ENCODE results near the gene WDR46.
A peak's percentile ranks its signal among the peaks of the same experiment; 100 is the strongest.

WDR46 gene

GRCh38 chr6:33273924-33274902, 14.8 kb downstream of the WDR46 start:
- peak overlapping the region; percentile 94 for H3K4me3 ChIP-seq (ENCODE audit: low read depth, low read length)
- no peak for DNase-seq (ENCODE audit: low read depth)
- TF ChIP-seq CTCF (IDR thresholded peaks at IDR 0.05; ENCODE audit: low read depth, low read length) (no peak), MYC (IDR thresholded peaks at IDR 0.05; ENCODE audit: low read depth, low read length) (no peak)

GRCh38 chr6:33273129-33273923, 15.7 kb downstream of the WDR46 start:
- DNase-seq (ENCODE audit: low read depth) = no peak
- TF ChIP-seq POLR2A (IDR thresholded peaks at IDR 0.05; ENCODE audit: extremely low read depth, insufficient read length) (peak; percentile 10), MAX (IDR thresholded peaks at IDR 0.05; ENCODE audit: low read depth, low read length) (no peak)

DNA sequence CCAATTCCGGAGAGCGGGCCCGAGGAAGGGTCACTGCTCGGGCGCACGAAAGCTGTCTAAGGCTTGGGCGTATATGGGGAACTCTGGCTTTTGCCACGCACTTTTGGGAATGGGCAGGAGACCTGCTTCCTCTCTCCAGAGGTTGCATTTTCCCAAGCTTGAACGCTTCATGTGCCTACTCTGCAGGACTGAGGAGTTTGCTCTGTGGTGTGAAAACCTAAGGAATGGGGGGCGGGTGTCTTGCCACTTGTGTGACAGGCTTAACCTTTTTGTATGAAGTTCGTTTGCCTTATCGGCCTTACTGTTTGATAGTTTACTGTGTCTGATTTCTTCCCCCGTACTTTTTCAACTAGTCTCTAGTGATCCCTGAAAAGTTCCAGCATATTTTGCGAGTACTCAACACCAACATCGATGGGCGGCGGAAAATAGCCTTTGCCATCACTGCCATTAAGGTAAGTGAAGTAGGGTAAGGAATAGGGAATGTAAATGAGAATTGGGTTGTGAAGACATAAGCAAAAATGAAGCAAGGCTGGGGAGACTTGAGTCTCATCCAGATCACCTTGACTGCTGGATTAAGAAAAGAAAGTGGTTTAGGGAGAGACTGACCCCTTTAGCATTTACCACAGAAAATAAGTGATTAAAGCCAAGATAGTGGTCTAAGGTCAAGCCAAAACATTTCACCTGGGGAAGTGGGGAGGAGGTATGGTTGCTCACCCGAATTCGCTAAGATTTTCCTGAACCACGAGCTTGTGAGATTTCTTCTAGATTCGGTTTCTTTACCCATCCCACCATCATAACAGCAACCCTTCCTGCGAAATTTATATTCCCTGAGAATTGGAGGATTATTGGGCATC, 16.5 kb downstream of the WDR46 start:
- DNase-seq (ENCODE audit: low read depth) = no peak
- TF ChIP-seq CTCF (IDR thresholded peaks at IDR 0.05; ENCODE audit: low read depth, low read length) (no peak), POLR2A (IDR thresholded peaks at IDR 0.05; ENCODE audit: extremely low read depth, insufficient read length) (peak; percentile 4), MAX (IDR thresholded peaks at IDR 0.05; ENCODE audit: low read depth, low read length) (no peak), MYC (IDR thresholded peaks at IDR 0.05; ENCODE audit: low read depth, low read length) (no peak)
- peak overlapping the region; percentile 94 for H3K4me3 ChIP-seq (ENCODE audit: low read depth, low read length)

More at GRCh38 chr6:33273129-33273923, 15.7 kb downstream of the WDR46 start:
- peak overlapping the region; percentile 94 for H3K4me3 ChIP-seq (ENCODE audit: low read depth, low read length)

DNA sequence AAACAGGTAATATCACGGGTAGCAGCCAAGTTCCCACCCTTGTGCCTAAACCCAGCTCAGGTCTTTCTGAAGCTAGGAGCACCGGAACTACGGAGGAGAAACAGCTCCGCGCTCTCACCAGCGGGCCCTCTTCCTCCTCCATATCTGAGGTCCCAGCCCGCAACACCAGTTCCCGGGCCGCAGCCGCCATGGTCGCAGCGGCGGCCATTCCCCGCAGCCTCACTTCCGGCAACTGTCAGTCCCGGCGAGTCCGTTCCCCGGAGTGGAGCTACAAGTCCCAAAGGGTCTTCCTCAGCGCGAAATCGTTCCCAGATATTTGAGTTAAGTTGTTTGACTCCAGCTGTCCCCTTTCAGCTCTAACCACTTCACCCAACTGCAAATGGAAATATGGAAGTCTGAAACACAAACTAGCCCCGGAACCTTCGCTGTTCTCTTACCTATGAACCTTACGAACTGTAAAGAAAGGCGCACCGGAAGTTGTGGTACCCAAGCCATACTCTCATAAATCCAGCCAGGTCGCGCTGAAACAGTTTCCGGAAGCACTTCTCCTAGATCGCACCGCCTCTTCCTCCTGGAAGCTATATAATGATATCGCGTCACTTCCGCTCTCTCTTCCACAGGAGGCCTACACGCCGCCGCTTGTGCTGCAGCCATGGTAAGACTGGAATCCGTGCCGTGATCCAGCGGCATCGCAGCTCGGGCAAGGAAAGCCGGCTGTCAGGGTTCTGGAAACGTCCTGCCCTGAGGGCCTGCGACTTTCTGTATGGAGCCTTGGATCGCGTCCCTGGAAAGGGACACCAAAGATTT, 17.4 kb downstream of the WDR46 start, which contains the start of the genes RPS18 and VPS52:
Gene RPS18 (plus strand): TSS at position 608 of the 807 bp plus-strand sequence. CDS start 45 bp downstream, at position 653.
Gene VPS52 (minus strand): TSS at position 409 of the 807 bp plus-strand sequence. CDS start 201 bp downstream, at position 208.
- H3K4me3 ChIP-seq (ENCODE audit: low read depth, low read length) = peak within 1 kb of the TSS; percentile 94
- peak; percentile 80 for TF ChIP-seq MAX (IDR thresholded peaks at IDR 0.05; ENCODE audit: low read depth, low read length)
- TF ChIP-seq POLR2A (IDR thresholded peaks at IDR 0.05; ENCODE audit: extremely low read depth, insufficient read length) = peak; percentile 99
- TF ChIP-seq CTCF (IDR thresholded peaks at IDR 0.05; ENCODE audit: low read depth, low read length) = no peak
- peak; percentile 99 for TF ChIP-seq MYC (IDR thresholded peaks at IDR 0.05; ENCODE audit: low read depth, low read length)
- DNase-seq (ENCODE audit: low read depth) = peak; percentile 99

- H3K4me3 ChIP-seq (ENCODE audit: low read depth, low read length) = peak overlapping the region; percentile 94
- DNase-seq (ENCODE audit: low read depth) = no peak
- TF ChIP-seq CTCF (IDR thresholded peaks at IDR 0.05; ENCODE audit: low read depth, low read length) (no peak), MAX (IDR thresholded peaks at IDR 0.05; ENCODE audit: low read depth, low read length) (no peak), POLR2A (IDR thresholded peaks at IDR 0.05; ENCODE audit: extremely low read depth, insufficient read length) (no peak), MYC (IDR thresholded peaks at IDR 0.05; ENCODE audit: low read depth, low read length) (no peak; the same call in 1 of the 2 replicates)
Measured at GRCh38 chr6:33271117-33271467, 17.9 kb downstream of the WDR46 start.

Measured in NB4 (cell line).